Globus pallidus (tissue), 1 donor: ENCODE results near the gene BEND3.
"Not testable (repeated sequence)": the region's sequence is repeated elsewhere in the genome, so short reads cannot be mapped to it uniquely, and the experiment has no call there.

Experiments
- DNase-seq: peaks from one replicate; pipeline ENCODE4 v3.0.0-alpha.2; 2015; ENCODE audit warnings: low spot score

Gene BEND3

GRCh38 chr6:107030151-107030550 is 85.2 kb downstream of the BEND3 start:
- no peak for DNase-seq

- DNase-seq = no peak
Measured at GRCh38 chr6:107026965-107027364, 88.3 kb downstream of the BEND3 start.

GRCh38 chr6:107021446-107022185 is 93.7 kb downstream of the BEND3 start:
- no peak for DNase-seq

GRCh38 chr6:107020239-107020638 is 95.1 kb downstream of the BEND3 start:
- no peak for DNase-seq

- DNase-seq = not testable (repeated sequence)
Measured at GRCh38 chr6:107019628-107020027, 95.7 kb downstream of the BEND3 start.

- DNase-seq = no peak
Measured at GRCh38 chr6:107019047-107019446, 96.3 kb downstream of the BEND3 start.
